ENCODE data around the gene CDH4.

GRCh38 chr20:61875221-61875885 lies 623.3 kb downstream of the CDH4 start:
- TF ChIP-seq POLR2A (IDR thresholded peaks at IDR 0.05; ENCODE audit: low read length): no peak
- TF ChIP-seq GATA1 (IDR thresholded peaks at IDR 0.05; ENCODE audit: low read depth, low read length): no peak
